CD4-positive, CD25-positive, alpha-beta regulatory T cell (primary cell): ENCODE measurements around the gene RAB3IL1. TPM values are rescaled to one million over a fixed set of nuclear protein-coding genes. Genes with fewer than 3 reads are reported as not detected.

ENCODE experiments used
- ATAC-seq, 2 donors: fragments of 150-1000 bp; cut with Tn5 transposase; one replicate each; pipeline ENCODE4 v1.10.0; 2021; ENCODE audit warnings: low read depth in 2 of 2, moderate number of reproducible peaks in 2 of 2, moderate library complexity in 1 of 2
- DNase-seq, 3 donors: peaks; one replicate each; pipeline versions ENCODE4 v3.0.0 to v3.0.0-alpha.2; 2012 to 2022; ENCODE audit warnings: mixed read lengths in 1 of 3
- H3K27ac ChIP-seq: one replicate; pipeline ENCODE4 v1.7.0; 2013; ENCODE audit warnings: mild to moderate bottlenecking, low read length; ENCODE audit not compliant: insufficient read depth, poor library complexity, severe bottlenecking
- H3K27me3 ChIP-seq: one replicate; pipeline ENCODE4 v1.7.0; 2013; ENCODE audit warnings: low read length; ENCODE audit not compliant: control insufficient read depth, insufficient read depth
- H3K36me3 ChIP-seq: one replicate; pipeline ENCODE4 v1.7.0; 2013; ENCODE audit warnings: mild to moderate bottlenecking, low read length, moderate library complexity; ENCODE audit not compliant: control insufficient read depth, insufficient read depth
- H3K4me1 ChIP-seq: 2 replicates; pipeline ENCODE4 v1.7.0; 2013; ENCODE audit warnings: mild to moderate bottlenecking, low read length; ENCODE audit not compliant: insufficient read depth, control insufficient read depth, poor library complexity, severe bottlenecking
- H3K4me3 ChIP-seq: one replicate; pipeline ENCODE4 v1.7.0; 2013; ENCODE audit warnings: low read depth, mild to moderate bottlenecking, low read length, moderate library complexity
- H3K9me3 ChIP-seq, 2 experiments: 1 replicate in 1 of 2; 2 replicates in 1 of 2; pipeline ENCODE4 v1.7.0; 2013; ENCODE audit warnings: low read length in 2 of 2, mild to moderate bottlenecking in 1 of 2, moderate library complexity in 1 of 2; ENCODE audit not compliant: control insufficient read depth in 2 of 2
- H3K27ac Mint-ChIP-seq, 3 donors: one replicate each; pipeline ENCODE4 v1.8.0; 2020 to 2022; ENCODE audit warnings: mild to moderate bottlenecking in 3 of 3, mixed read lengths in 3 of 3, moderate library complexity in 2 of 3
- H3K27me3 Mint-ChIP-seq: one replicate; pipeline ENCODE4 v1.8.0; 2022; ENCODE audit warnings: mild to moderate bottlenecking, mixed read lengths
- H3K36me3 Mint-ChIP-seq: one replicate; pipeline ENCODE4 v1.8.0; 2020; ENCODE audit warnings: mixed read lengths
- H3K4me1 Mint-ChIP-seq, 4 donors: one replicate each; pipeline ENCODE4 v1.8.0; 2020 to 2022; ENCODE audit warnings: mixed read lengths in 4 of 4, mild to moderate bottlenecking in 1 of 4
- H3K4me3 Mint-ChIP-seq, 4 donors: one replicate each; pipeline ENCODE4 v1.8.0; 2020 to 2022; ENCODE audit warnings: mild to moderate bottlenecking in 4 of 4, mixed read lengths in 4 of 4, moderate library complexity in 3 of 4
- H3K9me3 Mint-ChIP-seq, 7 donors: one replicate each; pipeline ENCODE4 v1.8.0; 2020 to 2022; ENCODE audit warnings: mixed read lengths in 7 of 7, mild to moderate bottlenecking in 3 of 7, moderate library complexity in 2 of 7
- polyA plus RNA-seq, 4 donors: library from polyadenylated mRNA; unstranded; fragments of 300-500 nt; fragmentation: Illumina TruSeq; gene quantifications; one replicate each; pipeline ENCODE4 v1.2.3, GENCODE V29; 2021
- total RNA-seq: library from RNA; stranded (reverse); gene quantifications from one replicate; pipeline ENCODE4 v1.2.3, GENCODE V29; 2022

The RAB3IL1 gene
- total and polyA plus RNA-seq, 5 donors from 2014 or later = not detected

GRCh38 chr11:61935861-61936260 is 18.5 kb upstream of the RAB3IL1 start:
- no peaks in the 10 kb centered on the region for H3K36me3 ChIP-seq
- peaks cover 0 to 21% (median 13%) of the 10 kb centered on the region in 7 donors for H3K9me3 Mint-ChIP-seq

DNA sequence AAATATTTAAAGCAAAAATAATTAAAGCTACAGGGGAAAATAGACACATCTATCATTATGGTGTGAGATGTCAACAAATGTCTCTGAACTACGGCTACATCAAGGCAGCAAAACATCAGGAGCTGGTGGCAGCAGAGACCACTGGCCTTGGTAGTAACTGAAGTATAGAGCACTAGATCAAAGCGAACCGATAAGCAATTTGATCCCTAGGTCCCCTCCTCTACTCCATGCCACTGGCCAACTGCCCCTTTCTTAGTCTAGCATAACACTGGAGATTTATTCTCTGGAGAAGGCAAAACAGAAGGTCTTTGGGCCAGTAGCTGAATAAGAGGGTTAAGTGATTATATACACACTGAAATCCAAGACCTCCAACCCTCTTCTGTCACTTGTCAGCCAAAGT is 13.6 kb upstream of the RAB3IL1 start:
- peaks cover 1 to 4% of the 10 kb centered on the region in 2 experiments for H3K9me3 ChIP-seq
- Mint-ChIP-seq H3K36me3 (peaks cover 2% of the 10 kb centered on the region), H3K27me3 (peaks cover 23% of the 10 kb centered on the region), H3K27ac (no peak overlapping the region), H3K4me1 (no peaks in the 10 kb centered on the region), H3K9me3 (peaks cover 0 to 10% (median 5%) of the 10 kb centered on the region in 7 donors), H3K4me3 (no peak overlapping the region)
- ATAC-seq = no peak
- H3K36me3 ChIP-seq = no peaks in the 10 kb centered on the region
- no peaks in the 10 kb centered on the region for H3K4me1 ChIP-seq
- no peak overlapping the region for H3K27ac ChIP-seq
- DNase-seq = no peak
- no peak overlapping the region for H3K4me3 ChIP-seq
- H3K27me3 ChIP-seq = peaks cover 13% of the 10 kb centered on the region

More at GRCh38 chr11:61935861-61936260, 18.5 kb upstream of the RAB3IL1 start:
- no peaks in the 10 kb centered on the region for H3K4me1 Mint-ChIP-seq
- DNase-seq = no peak
- Histone ChIP-seq H3K27ac (no peak overlapping the region), H3K9me3 (peaks cover 8 to 12% of the 10 kb centered on the region in 2 experiments), H3K4me1 (no peaks in the 10 kb centered on the region), H3K27me3 (peaks cover 20% of the 10 kb centered on the region), H3K4me3 (no peak overlapping the region)
- H3K27ac Mint-ChIP-seq = no peak overlapping the region
- no peak overlapping the region for H3K4me3 Mint-ChIP-seq
- H3K36me3 Mint-ChIP-seq = peaks cover 4% of the 10 kb centered on the region
- ATAC-seq = no peak
- peaks cover 38% of the 10 kb centered on the region for H3K27me3 Mint-ChIP-seq

GRCh38 chr11:61928606-61929005 is 11.2 kb upstream of the RAB3IL1 start:
- ATAC-seq = no peak
- peaks cover 16% of the 10 kb centered on the region for H3K27me3 Mint-ChIP-seq
- no peak overlapping the region for H3K27ac Mint-ChIP-seq
- no peaks in the 10 kb centered on the region for H3K36me3 Mint-ChIP-seq
- Histone ChIP-seq H3K4me1 (no peaks in the 10 kb centered on the region), H3K4me3 (no peak overlapping the region), H3K27me3 (peaks cover 7% of the 10 kb centered on the region), H3K36me3 (no peaks in the 10 kb centered on the region), H3K9me3 (peaks cover 0 to 3% of the 10 kb centered on the region in 2 experiments), H3K27ac (no peak overlapping the region)
- H3K9me3 Mint-ChIP-seq = peaks cover 0 to 5% (median 2%) of the 10 kb centered on the region in 7 donors
- DNase-seq = no peak
- H3K4me1 Mint-ChIP-seq = no peaks in the 10 kb centered on the region
- H3K4me3 Mint-ChIP-seq = no peak overlapping the region

- no peak for DNase-seq
- ATAC-seq = no peak
Measured at GRCh38 chr11:61927501-61927900, 10.1 kb upstream of the RAB3IL1 start.

DNA sequence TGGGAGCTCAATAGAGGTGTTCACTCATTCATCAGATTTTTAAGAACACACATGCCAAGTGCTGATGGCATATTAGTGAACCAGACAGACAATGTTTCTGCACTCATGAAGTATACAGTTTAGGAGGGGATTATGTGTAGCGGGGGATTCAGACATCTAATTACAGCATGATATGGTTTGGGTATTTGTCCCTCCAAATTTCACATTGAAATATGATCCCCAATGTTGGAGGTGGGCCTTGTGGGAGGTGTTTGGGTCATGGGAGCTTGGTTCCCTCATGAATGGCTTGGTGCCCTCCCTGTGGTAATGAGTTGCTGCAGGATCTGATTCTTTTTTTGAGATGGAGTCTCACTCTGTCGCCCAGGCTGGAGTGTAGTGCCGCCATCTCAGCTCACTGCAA is 8.9 kb upstream of the RAB3IL1 start:
- Mint-ChIP-seq H3K4me1 (no peaks in the 10 kb centered on the region), H3K27me3 (peaks cover 27% of the 10 kb centered on the region), H3K4me3 (no peak overlapping the region), H3K9me3 (peaks cover 0 to 1% (median 0%) of the 10 kb centered on the region in 7 donors), H3K27ac (no peak overlapping the region), H3K36me3 (no peaks in the 10 kb centered on the region)
- no peak overlapping the region for H3K4me3 ChIP-seq
- H3K4me1 ChIP-seq = no peaks in the 10 kb centered on the region
- H3K27ac ChIP-seq = no peak overlapping the region
- peaks cover 6% of the 10 kb centered on the region for H3K27me3 ChIP-seq
- no peaks in the 10 kb centered on the region for H3K9me3 ChIP-seq
- no peak for ATAC-seq
- no peaks in the 10 kb centered on the region for H3K36me3 ChIP-seq
- DNase-seq = no peak

More at GRCh38 chr11:61927501-61927900, 10.1 kb upstream of the RAB3IL1 start:
- Histone ChIP-seq H3K27me3 (peaks cover 7% of the 10 kb centered on the region), H3K9me3 (no peaks in the 10 kb centered on the region), H3K4me1 (no peaks in the 10 kb centered on the region), H3K4me3 (no peak overlapping the region), H3K36me3 (no peaks in the 10 kb centered on the region), H3K27ac (no peak overlapping the region)
- peaks cover 0 to 3% (median 0%) of the 10 kb centered on the region in 7 donors for H3K9me3 Mint-ChIP-seq
- no peak overlapping the region for H3K4me3 Mint-ChIP-seq
- H3K36me3 Mint-ChIP-seq = no peaks in the 10 kb centered on the region
- no peaks in the 10 kb centered on the region for H3K4me1 Mint-ChIP-seq
- H3K27me3 Mint-ChIP-seq = peaks cover 24% of the 10 kb centered on the region
- H3K27ac Mint-ChIP-seq = no peak overlapping the region

- Mint-ChIP-seq H3K4me3 (no peak overlapping the region), H3K4me1 (no peaks in the 10 kb centered on the region), H3K9me3 (peaks cover 0 to 1% (median 0%) of the 10 kb centered on the region in 7 donors), H3K36me3 (no peaks in the 10 kb centered on the region), H3K27me3 (peaks cover 29% of the 10 kb centered on the region), H3K27ac (no peak overlapping the region)
- no peaks in the 10 kb centered on the region for H3K36me3 ChIP-seq
- no peak overlapping the region for H3K4me3 ChIP-seq
- H3K4me1 ChIP-seq = no peaks in the 10 kb centered on the region
- H3K9me3 ChIP-seq = no peaks in the 10 kb centered on the region
- peaks cover 2% of the 10 kb centered on the region for H3K27me3 ChIP-seq
- ATAC-seq (no peak), DNase-seq (no peak)
- H3K27ac ChIP-seq = no peak overlapping the region
Measured at GRCh38 chr11:61925736-61926135, 8.4 kb upstream of the RAB3IL1 start.

GRCh38 chr11:61924064-61924455 is 6.7 kb upstream of the RAB3IL1 start:
- Mint-ChIP-seq H3K4me1 (no peaks in the 10 kb centered on the region), H3K9me3 (peaks cover 0 to 1% (median 0%) of the 10 kb centered on the region in 7 donors), H3K27ac (no peak overlapping the region), H3K36me3 (no peaks in the 10 kb centered on the region), H3K4me3 (no peak overlapping the region), H3K27me3 (peaks cover 32% of the 10 kb centered on the region)
- no peak for ATAC-seq
- DNase-seq = no peak
- Histone ChIP-seq H3K27me3 (peaks cover 2% of the 10 kb centered on the region), H3K36me3 (no peaks in the 10 kb centered on the region), H3K4me3 (no peak overlapping the region), H3K9me3 (no peaks in the 10 kb centered on the region), H3K27ac (no peak overlapping the region), H3K4me1 (no peaks in the 10 kb centered on the region)
